ENCODE results near the gene SSUH2.
A peak's percentile ranks its signal among the peaks of the same experiment; 100 is the strongest.

The SSUH2 gene

GRCh38 chr3:8627201-8627940, 17.2 kb downstream of the SSUH2 start:
- no peak for DNase-seq (ENCODE audit: low spot score)
- no peak for TF ChIP-seq CTCF (IDR thresholded peaks at IDR 0.05; ENCODE audit: borderline replicate concordance, control extremely low read depth, extremely low read depth, insufficient read depth, missing control alignments)
- in situ Hi-C loops (cut with MboI; ENCODE audit: low sequenced_read_pairs, unreplicated experiment), result loop anchor here (10.0 kb wide), 1 partner anchor 173 kb away; no protein-coding TSS in a partner anchor

- in situ Hi-C loops (cut with MboI; ENCODE audit: low sequenced_read_pairs, unreplicated experiment), result loop anchor here (10.0 kb wide), 1 partner anchor 171 kb away; no protein-coding TSS in a partner anchor
- no peak for TF ChIP-seq CTCF (IDR thresholded peaks at IDR 0.05; ENCODE audit: borderline replicate concordance, control extremely low read depth, extremely low read depth, insufficient read depth, missing control alignments)
- no peak for DNase-seq (ENCODE audit: low spot score)
Observed at GRCh38 chr3:8625991-8626390, 18.6 kb downstream of the SSUH2 start.

- DNase-seq (ENCODE audit: low spot score), result no peak
- no peak for TF ChIP-seq CTCF (IDR thresholded peaks at IDR 0.05; ENCODE audit: borderline replicate concordance, control extremely low read depth, extremely low read depth, insufficient read depth, missing control alignments)
- in situ Hi-C loops (cut with MboI; ENCODE audit: low sequenced_read_pairs, unreplicated experiment), result loop anchor here (10.0 kb wide), 1 partner anchor 170 kb away; no protein-coding TSS in a partner anchor
Observed at GRCh38 chr3:8624612-8625011, 20.0 kb downstream of the SSUH2 start.

- no peak for TF ChIP-seq CTCF (IDR thresholded peaks at IDR 0.05; ENCODE audit: borderline replicate concordance, control extremely low read depth, extremely low read depth, insufficient read depth, missing control alignments)
- in situ Hi-C loops (cut with MboI; ENCODE audit: low sequenced_read_pairs, unreplicated experiment), result loop anchor here (10.0 kb wide), 1 partner anchor 169 kb away; no protein-coding TSS in a partner anchor
- no peak for DNase-seq (ENCODE audit: low spot score)
Observed at GRCh38 chr3:8623741-8624140, 20.9 kb downstream of the SSUH2 start.

GRCh38 chr3:8622873-8623691, 21.5 kb downstream of the SSUH2 start:
- in situ Hi-C loops (cut with MboI; ENCODE audit: low sequenced_read_pairs, unreplicated experiment), result loop anchor here (10.0 kb wide), 1 partner anchor 168 kb away; no protein-coding TSS in a partner anchor
- DNase-seq (ENCODE audit: low spot score), result peak; percentile 85
- peak; percentile 83 for TF ChIP-seq CTCF (IDR thresholded peaks at IDR 0.05; ENCODE audit: borderline replicate concordance, control extremely low read depth, extremely low read depth, insufficient read depth, missing control alignments)

- no peak for DNase-seq (ENCODE audit: low spot score)
- in situ Hi-C loops (cut with MboI; ENCODE audit: low sequenced_read_pairs, unreplicated experiment), result loop anchor here (10.0 kb wide), 1 partner anchor 167 kb away; no protein-coding TSS in a partner anchor
- no peak for TF ChIP-seq CTCF (IDR thresholded peaks at IDR 0.05; ENCODE audit: borderline replicate concordance, control extremely low read depth, extremely low read depth, insufficient read depth, missing control alignments)
Observed at GRCh38 chr3:8621872-8622271, 22.7 kb downstream of the SSUH2 start.
